CD4-positive, alpha-beta T cell treated with Interleukin-6 for 4 hours (primary cell): ENCODE results near the gene EMC10.

Source experiments
- DNase-seq: peaks from one replicate; pipeline ENCODE4 v3.0.0-alpha.2; 2020; ENCODE audit warnings: mixed read lengths

The EMC10 gene

DNA sequence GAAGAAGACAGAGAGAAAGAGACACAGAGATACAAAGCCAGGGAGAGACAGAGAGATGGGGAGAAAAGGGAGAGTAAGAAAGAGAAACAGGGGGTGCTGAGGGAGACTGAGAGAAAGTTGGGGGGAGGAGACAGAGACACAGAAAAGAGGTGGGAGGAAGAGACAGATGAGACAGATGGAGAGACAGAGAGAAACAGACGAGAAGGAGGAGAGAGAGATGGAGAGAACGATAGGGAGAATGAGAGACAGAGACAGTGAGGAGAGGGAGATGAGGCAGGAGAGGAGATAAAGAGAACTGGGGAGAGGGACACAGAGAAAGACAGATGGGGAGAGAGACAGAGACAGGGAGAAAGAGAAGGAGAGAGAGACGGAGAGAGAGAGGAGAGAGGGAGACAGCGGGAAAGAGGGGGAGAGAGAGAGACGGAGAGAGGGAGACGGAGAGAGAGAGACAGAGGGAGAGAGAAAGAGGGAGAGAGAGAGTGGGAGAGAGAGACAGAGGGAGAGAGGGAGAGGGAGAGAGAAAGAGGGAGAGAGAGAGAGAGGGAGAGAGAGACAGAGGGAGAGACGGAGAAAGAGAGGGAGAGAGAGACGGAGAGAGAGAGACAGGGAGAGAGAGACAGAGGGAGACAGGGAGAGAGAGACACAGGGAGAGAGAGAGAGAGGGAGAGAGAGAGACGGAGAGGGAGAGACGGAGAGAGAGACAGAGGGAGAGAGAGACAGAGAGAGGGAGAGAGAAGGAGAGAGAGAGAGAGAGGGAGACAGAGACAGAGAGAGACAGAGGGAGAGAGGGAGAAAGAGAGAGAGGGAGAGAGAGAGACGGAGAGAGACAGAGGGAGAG is 22.1 kb downstream of the EMC10 start:
- no peak for DNase-seq

DNA sequence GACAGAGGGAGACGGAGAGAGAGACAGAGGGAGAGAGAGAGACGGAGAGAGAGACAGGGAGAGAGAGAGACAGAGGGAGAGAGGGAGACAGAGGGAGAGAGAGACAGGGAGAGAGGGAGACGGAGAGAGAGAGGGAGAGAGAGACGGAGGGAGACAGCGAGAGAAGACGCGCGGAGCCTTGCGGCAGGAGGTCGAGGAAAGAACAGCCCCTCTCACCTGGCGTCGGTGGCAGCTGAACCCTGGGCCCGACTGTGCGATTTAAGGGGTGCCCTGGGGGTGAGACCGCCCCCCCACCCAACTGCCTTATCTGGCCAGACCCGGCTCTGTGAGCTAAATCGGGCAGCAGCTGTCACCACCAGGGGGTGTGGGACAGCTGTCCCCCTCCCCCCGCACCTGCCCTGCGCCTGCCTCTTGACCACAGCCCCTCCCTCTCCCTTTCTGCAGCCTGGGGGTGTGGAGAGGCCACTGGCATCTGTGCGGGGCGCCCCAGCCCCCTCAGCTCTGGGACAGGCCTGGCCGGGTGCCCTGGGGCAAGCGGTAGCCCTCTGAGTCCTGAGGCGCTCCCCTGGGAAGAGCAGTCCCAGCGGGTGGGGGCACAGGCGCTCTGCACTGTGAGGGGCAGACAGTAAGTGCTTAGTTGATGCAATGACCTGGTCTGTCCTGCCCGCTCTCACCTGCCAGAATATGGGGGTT is 23.9 kb downstream of the EMC10 start:
- no peak for DNase-seq

DNA sequence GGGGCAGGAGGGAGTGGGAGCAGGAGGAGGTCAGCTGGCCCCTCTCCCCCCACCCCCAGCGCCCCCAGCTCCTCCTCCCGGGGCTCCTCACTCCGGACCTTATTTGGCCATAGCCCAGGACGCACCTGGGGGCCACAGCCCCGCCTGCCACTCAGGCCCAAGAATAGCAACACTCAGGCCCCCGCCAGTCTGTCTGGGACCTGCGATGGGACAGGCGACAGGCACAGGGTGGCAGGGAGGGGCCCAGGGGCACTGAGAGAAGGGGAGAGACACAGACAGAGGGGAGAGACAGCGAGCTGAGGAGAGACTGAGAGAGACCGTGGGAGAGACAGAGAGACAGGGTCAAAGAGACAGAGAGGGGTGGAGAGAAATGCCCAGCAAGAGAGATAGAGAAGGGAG is 24.4 kb downstream of the EMC10 start:
- DNase-seq, result no peak

DNA sequence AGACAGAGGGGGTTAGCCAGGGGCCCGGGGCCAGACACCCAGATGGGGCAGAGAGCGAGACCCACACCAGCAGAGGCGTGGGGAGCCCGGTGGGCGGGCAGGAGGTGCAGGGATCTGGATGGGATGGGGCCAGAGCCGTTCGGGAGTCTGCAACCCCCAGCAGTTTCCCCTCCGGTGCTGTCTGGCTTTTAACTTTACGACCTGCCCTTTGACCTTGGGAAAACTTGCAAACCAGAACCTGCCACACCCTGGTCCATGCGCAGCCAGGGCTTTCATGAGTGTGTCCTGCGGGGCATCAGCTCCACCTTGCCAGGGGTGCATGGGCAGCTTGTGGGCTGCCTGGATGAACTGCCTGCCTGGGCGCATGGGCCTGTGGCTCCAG is 24.9 kb downstream of the EMC10 start:
- DNase-seq, result no peak

DNA sequence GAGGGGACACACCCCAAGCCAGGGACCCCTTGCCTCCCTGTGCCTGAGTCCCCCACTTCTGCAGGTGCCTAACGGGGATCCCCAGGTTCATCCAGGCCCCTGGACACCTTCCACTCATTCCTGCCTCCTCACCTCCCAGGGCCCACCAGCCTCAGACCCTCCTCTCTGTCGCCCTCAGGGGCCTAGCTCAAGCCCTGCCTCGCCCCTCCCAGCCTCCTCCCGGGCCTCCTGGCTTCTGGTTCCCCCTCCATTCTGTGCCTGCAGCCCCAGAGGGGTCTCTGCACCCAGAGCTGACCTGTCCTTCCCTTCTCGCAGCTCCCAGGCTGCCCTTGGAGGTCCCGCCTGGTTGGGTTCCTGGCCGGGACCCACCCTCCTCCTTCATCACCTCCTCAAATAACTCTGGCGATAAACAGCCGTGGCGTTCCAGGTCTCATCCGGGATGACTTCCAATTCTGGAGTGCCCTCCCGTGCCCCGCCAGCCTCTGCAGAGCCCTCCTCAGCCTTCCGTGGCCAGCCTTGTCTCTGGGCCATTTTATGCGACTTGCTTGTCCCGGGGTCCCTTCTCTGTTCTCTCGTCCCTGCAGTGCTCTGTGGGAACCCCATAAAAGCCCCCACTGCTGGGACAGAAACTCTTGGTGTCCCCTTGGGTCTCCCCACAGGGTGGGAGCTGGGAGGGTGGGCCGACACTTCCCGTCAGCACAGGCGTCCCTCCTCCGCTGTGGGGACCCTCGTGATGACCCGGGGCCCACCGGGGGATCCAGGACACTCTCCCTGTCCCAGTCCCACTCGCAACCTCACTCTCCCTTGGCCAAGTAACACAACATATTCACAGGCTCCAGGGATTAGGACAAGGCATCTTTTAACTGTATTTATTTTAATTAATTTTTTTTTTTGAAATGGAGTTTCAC is 25.5 kb downstream of the EMC10 start:
- no peak for DNase-seq

DNA sequence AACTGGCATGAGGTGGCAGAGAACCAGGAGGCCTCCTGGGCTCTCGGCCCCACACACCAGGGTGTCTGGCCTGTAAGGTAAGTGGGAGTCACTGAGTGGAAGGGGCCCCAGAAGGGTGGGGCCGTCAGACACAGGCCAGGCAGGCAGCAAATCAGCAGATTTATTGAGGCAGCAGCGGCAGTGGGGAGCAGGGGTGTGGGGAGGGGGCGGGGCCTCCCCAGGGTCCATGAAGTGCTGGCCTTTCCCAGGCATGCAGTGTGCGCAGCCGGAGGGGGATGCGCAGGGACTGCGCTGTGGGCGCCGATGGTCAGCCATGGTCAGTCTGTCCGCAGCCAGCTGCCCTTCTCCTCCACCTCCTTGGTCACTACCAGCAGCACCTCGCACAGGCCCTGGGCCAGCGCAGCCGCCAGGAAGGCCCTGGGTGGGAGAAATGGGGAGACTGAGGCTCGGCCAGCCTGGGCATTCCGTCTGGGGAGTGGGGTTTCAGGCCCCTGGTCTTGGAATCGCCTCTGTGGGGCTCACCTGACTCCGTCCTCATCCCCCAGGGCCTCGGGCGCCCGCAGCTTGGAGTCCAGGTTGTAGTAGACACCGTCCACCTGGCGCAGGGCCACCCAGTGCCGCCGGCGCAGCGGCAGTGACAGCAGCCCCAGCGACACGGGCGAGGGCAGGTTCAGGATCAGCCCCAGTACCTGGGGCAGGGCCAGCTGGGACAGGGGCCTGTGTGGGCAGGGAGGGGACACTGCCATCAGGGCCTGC is 29.7 kb downstream of the EMC10 start:
- no peak for DNase-seq

DNA sequence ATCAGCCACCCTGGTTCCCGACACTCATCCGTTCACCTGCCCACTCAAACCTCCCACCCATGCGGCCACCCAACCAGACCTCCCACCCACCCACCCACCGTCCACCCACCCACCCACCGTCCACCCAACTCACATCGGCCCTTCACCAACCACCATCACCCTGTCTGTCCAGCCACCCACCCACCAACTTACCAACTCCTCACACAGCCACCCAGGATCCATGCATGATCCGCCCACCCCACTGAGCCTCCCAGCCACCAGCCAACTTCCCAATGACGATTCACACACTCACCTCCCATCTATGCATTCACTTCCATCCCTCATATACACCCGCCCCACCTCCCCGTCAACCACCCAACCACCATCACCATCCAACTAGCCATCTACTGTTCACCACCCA is 30.4 kb downstream of the EMC10 start:
- no peak for DNase-seq

DNA sequence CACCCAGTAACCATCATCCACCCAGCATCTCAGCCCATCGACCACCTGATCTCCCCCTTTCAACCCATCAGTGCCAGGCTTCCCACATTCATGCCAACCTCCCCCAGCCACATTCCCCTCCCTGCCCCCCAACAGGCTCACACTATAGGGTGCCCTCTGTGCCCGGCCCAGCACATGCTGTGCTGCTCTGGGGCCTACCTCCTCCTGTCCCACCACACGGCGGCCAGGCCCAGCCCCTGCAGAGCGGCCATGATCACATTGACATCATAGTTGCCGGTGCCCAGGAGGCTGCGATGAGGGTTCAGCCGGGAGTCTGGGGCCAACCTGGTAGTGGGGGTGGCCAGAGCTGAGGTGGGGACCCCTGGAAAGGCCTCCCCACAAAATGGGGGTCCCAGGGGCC is 31.1 kb downstream of the EMC10 start:
- DNase-seq, result no peak

DNA sequence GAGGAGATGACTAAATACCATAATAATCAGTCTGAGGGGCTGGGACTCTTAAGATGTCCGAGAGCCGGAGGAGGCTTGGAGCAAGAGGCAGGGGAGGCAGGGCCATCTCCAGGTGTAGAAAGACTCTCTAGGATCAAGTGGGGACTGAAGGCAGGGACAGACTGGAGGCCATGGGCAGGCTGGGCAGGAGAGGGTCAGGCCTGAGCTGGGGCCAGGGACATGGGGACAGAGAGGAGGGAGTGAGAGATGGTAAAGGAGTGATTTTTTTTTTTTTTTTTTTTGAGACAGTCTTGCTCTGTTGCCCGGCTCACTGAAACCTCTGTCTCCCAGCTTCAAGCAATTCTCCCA is 32.5 kb downstream of the EMC10 start:
- no peak for DNase-seq

DNA sequence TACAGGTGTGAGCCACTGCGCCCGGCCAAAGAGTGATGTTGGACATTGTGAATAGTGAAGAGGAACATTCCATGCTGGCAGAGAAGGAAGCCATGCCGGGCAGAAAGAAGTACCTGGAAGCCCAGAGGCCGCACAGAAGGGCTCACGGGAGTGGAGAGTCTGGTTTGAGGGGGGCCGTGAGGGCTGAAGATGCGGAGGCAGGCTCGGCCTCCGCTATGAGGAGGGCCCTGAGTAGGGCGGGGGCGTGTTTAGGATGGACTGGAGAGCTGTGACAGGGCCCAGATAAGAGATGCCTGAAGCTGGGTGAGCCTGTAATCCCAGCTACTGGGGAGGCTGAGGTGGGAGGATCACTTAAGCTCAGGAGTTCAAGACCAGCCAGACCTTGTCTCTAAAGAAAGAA is 33.1 kb downstream of the EMC10 start:
- DNase-seq, result no peak

DNA sequence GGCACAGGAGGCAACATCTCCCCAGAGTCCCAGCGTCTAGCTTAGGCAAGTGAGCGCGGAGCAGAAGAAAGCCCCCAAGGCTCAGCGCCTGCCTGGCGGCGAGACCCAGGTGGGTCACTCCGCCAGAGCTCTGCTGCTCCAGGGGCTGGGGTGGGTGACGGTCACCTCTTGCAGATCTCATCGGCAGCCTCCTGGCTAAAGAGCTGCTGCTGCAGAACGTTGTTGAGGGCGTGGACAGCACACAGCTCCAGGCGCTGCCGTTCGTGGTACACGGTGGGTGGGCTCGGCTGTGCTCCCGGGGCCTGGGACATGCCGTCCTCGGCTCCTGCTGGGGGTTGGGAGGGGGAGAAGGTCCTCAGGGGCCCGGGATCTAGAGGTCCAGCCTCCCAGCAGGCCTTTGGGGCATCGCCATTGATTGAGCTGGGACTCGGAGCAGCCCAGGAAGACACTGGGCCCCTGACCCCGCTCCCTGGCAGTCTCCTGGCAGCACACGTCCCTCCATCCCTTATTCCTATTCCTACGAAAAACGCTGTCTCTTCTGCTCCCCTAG is 33.9 kb downstream of the EMC10 start:
- DNase-seq, result no peak

DNA sequence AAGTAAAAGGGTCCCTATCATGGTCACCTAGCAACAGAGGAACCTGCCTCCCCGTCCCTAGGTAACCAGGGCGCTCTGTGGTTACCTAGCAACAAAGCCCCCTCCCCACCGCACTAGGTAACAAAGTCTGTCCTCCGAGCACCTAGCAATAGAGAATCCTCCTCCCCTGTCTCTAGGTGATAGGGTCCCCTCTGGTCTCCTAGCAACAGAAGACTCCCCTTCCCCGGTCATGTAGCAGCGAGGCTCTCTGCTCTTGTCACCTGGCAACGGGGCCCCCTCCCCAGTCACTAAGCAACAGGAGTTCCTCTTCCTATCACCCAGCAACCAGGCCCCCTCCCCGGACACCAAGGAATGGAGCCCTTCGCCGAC is 34.4 kb downstream of the EMC10 start:
- no peak for DNase-seq

DNA sequence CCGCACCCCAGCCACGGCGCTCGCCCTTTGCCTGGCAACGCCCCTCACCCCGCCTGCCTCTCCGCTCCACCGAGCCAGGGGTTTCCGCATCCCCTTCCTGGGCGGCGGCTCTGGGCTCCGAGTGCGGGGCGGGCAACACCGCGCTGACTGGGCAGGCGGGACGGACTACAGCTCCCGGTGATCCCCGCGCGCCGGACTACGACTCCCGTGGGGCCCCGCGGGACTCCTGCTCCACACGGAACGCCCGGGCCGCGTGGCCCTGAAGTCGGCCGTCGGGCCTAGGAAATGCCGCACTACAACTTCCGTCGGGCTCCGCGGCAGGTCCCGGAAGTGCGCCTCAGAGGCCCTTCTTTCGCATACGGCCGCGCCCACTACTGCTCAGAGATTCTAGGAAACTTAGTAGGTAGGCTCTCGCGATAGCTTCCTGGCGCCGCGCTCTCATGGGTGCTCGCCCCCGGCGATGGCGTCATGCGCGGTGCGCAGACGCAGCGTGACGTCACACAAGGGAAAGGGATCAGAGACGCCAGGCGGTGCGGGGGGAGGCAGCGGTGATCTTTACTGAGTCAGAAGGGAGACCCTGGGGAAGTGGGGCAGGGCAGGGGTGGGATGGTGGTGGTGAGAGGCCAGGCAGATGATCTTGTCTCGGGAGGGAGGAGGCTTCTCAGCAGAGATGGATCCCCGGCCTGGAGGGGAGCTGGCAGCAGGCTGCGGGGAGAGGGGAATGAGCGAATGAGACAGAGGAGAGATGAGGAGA is 34.9 kb downstream of the EMC10 start, which contains the start of gene JOSD2:
Gene JOSD2 (minus strand): TSS at position 123 of the 754 bp plus-strand sequence. CDS start 760 bp downstream, outside the sequence.
- DNase-seq, result peak; percentile 97

DNA sequence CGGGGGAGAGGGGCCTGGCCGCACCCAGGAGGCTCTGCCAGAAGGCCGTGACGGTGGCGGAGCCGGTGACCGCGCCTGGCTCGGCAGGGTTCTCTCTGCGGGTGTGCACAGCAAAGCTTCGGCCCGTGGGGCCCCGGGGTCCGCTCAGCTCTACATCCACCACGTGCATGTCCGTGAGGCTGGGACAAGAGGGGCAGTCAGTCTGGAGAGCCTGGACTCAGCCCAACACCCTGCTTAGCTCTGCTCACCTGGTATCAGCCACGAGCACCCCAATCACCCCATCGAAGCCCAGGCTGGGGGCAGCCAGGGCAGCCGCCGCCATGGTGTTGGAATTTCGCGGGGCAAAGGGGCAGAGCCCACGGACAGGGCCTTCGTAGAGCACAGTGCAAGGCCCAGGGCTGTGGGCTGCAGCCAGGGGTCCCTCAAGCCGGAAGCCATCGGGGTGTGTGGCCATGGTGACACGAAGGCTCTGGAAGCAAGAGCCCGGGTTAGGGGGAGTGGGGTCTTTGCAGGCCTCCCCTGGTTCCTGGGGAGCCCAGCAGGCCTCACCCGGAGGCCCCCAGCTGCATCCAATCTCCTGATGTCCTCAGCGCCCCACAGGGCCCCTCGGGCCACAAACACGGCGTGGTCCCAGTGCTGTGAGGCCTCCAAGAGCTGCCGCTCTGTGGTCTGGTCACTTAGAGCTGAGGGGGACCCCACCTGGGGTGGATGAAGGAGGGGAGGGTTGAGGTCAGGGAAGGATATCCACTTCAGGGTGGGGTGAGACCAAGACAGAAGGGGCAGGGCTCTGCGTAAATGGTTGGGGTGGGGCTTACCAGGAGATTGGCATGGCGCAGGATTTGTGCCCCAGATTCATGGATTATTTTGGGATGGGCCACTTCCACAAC is 36.0 kb downstream of the EMC10 start:
- no peak for DNase-seq

DNA sequence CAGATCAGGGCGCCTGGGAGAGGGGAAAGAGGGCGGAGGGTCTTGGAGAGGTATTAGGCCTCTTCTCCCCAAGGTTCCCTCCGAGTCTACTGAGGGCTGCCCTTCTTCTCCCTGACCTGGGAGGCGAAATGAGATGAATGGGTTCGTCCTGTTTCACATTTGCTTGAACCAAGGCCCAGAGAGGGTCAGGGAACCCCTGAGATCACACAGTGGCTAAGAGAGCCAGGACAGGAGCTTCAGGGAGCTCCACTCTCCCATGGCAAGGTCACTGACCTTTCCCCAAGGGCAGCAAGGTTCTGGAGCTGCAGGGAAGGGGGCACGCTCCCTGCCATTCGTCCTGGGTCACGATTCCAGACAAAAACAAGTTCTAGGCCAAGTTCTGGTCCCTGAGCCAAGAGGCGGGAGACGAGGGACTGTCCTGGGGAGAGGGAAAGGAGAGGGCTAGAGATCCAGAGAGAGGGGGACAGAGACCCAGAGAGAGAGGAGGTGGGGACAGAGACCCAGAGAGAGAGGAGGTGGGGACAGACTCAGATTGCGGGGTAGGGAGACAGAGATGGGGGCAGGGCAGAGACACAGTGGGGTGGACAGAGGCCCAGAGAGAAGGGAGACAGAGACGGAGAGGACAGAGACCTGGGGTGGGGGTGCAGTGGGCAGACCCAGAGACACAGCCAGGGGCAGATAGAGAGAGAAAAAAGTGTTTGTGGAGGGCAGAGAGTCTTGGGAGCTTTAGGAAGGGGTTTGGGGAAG is 36.9 kb downstream of the EMC10 start:
- no peak for DNase-seq

DNA sequence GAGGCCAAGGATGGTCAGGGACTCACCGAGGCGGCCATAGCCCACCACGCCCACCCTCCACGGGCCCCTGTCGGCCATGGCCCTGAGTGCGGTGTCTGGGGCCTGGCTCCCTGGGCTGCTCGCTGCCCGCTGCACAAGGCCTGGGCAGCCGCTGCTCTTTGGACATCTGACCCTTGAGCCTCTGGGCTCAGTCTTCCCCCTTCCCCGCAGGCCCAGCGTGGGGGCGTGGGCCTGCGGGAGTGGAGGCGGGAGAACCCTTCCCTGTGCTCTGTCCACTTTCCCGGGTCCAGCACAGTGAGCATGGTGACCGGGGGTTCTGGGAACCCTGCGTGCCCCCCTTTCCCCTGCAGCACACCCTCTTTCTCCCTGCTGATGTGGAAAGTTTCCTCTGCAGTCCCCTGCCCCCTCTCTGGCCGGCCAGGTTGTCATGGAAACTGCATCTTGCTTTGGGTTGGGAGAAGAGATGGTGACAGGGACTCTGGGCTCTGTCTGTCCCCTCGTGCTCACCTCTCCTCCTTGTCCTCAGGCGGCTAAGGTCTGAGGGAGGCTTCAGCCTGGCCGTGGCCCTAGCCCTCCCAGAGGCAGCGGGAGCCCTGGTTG is 37.5 kb downstream of the EMC10 start, which contains the start of gene ASPDH:
Gene ASPDH (minus strand): TSS at position 168 of the 600 bp plus-strand sequence. CDS start 90 bp downstream, at position 78.
- DNase-seq, result no peak

DNA sequence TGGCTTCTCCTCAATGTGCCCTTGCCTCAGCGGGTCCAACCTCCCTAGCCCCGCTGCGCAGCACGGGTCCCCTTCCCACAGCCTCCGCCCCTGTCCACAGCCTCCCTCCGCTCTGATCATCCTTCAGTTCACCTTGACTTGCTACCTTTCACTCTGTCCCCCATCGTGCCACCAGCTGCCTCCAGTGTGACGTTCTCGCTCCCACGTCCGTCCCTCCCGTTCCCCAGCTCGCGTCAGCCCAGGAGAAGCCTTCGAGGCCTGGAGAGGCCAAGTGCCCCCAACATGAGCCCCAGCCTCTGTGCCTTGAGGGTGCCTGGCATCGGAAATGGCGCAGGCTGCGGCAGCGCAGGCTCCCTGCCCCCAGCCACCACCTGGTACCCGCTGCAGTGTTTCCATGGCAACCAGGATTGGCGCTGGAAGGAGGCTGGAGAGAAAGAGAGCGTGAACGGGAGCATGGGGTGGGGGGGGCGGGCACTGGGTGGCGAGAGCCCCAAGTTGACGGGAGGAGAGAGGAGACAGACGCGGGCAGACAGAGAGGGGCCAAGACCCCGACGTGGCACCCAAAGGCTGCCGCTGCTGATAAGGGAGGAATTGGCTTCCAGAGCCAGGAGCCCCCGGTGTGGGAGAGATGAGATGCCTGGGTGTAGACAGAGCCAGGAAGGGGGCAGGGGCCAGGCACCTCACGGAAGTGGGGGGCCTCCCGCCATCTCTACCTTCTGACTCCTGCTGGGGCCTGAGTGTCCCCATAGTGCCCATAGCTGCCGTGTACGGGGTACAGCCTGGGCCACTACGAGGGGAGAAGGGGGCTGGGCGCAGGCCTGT is 38.2 kb downstream of the EMC10 start:
- no peak for DNase-seq

DNA sequence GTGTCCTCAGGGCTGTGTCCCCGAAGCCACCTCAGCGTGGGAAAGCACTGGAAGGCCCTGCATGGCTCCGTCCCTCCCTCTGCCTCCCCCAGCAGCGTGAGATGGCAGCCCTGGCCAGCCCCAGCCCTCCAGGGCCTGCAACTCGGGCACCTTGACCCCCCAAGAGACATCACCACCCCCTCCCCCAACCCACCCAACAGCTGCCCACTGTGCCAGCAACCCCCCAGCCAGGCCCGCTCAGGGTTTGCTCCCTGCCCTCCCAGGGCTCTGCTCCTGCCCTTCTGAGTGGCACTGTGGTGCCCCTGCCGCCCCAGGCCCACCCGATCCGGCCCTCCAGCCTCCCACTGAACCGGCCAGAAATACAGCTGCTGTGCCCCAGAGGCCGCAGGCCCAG is 38.9 kb downstream of the EMC10 start:
- DNase-seq, result no peak
